ENCODE measurements around the gene SGK2.

DNA sequence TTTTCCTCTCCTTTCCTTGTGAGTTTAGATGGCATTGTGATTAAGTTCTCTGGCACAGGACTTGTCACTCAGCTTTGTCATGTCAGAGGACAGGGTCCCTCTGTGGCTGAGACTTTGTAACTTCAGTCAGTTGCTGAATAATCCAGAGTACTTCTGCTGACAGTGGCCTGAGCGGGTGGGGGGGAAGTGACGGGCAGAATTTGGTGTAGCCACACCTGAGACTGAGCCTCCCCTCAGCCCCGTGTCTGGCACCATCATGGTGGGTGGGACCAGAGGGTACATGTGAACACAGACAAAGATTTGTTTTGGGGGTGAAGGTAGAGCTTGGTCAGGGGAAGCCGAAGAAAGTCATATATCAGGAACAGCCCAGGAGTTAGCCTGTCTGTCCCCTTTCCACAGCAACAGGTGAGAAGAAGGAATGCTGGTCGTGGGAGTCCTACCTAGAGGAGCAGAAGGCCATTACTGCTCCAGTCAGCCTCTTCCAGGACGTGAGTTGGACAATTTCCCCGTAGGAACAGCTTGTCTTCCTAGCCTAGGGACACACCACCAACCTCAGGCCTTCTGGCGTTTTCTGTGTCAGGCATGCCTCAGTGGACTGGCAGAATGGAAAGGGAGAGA lies 30.5 kb upstream of the SGK2 start:
- TF ChIP-seq STAT1 (IDR thresholded peaks at IDR 0.05; ENCODE audit: unreplicated experiment) (no peak), POLR2AphosphoS5 (IDR thresholded peaks at IDR 0.05; ENCODE audit: low read depth) (no peak), EZH2 (IDR thresholded peaks at IDR 0.05; ENCODE audit: low read depth, unreplicated experiment) (no peak), CREB1 (CRISPR knock-in tag; IDR thresholded peaks at IDR 0.05; ENCODE audit: low read depth) (no peak), EZH2phosphoT487 (IDR thresholded peaks at IDR 0.05; ENCODE audit: unreplicated experiment) (no peak), JUNB (IDR thresholded peaks at IDR 0.05; ENCODE audit: unreplicated experiment) (no peak)
- TF ChIP-seq, protein P1, sequence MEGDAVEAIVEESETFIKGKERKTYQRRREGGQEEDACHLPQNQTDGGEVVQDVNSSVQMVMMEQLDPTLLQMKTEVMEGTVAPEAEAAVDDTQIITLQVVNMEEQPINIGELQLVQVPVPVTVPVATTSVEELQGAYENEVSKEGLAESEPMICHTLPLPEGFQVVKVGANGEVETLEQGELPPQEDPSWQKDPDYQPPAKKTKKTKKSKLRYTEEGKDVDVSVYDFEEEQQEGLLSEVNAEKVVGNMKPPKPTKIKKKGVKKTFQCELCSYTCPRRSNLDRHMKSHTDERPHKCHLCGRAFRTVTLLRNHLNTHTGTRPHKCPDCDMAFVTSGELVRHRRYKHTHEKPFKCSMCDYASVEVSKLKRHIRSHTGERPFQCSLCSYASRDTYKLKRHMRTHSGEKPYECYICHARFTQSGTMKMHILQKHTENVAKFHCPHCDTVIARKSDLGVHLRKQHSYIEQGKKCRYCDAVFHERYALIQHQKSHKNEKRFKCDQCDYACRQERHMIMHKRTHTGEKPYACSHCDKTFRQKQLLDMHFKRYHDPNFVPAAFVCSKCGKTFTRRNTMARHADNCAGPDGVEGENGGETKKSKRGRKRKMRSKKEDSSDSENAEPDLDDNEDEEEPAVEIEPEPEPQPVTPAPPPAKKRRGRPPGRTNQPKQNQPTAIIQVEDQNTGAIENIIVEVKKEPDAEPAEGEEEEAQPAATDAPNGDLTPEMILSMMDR (conservative IDR thresholded peaks at IDR 0.05; ENCODE audit: low read depth in 2 of 2), result no peak
- TF ChIP-seq, protein P2, sequence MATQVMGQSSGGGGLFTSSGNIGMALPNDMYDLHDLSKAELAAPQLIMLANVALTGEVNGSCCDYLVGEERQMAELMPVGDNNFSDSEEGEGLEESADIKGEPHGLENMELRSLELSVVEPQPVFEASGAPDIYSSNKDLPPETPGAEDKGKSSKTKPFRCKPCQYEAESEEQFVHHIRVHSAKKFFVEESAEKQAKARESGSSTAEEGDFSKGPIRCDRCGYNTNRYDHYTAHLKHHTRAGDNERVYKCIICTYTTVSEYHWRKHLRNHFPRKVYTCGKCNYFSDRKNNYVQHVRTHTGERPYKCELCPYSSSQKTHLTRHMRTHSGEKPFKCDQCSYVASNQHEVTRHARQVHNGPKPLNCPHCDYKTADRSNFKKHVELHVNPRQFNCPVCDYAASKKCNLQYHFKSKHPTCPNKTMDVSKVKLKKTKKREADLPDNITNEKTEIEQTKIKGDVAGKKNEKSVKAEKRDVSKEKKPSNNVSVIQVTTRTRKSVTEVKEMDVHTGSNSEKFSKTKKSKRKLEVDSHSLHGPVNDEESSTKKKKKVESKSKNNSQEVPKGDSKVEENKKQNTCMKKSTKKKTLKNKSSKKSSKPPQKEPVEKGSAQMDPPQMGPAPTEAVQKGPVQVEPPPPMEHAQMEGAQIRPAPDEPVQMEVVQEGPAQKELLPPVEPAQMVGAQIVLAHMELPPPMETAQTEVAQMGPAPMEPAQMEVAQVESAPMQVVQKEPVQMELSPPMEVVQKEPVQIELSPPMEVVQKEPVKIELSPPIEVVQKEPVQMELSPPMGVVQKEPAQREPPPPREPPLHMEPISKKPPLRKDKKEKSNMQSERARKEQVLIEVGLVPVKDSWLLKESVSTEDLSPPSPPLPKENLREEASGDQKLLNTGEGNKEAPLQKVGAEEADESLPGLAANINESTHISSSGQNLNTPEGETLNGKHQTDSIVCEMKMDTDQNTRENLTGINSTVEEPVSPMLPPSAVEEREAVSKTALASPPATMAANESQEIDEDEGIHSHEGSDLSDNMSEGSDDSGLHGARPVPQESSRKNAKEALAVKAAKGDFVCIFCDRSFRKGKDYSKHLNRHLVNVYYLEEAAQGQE (IDR thresholded peaks at IDR 0.05; ENCODE audit: unreplicated experiment), result no peak
- TF ChIP-seq, protein P3, sequence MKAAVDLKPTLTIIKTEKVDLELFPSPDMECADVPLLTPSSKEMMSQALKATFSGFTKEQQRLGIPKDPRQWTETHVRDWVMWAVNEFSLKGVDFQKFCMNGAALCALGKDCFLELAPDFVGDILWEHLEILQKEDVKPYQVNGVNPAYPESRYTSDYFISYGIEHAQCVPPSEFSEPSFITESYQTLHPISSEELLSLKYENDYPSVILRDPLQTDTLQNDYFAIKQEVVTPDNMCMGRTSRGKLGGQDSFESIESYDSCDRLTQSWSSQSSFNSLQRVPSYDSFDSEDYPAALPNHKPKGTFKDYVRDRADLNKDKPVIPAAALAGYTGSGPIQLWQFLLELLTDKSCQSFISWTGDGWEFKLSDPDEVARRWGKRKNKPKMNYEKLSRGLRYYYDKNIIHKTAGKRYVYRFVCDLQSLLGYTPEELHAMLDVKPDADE (IDR thresholded peaks at IDR 0.05), result no peak

All from GM23338 (cell line).